DND-41 (cell line): ENCODE results near the gene VPS4B.

ENCODE experiments used
- ATAC-seq: fragments of 200-7000 bp; cut with Tn5 transposase; 3 replicates; pipeline ENCODE4 v1.9.1; 2021; ENCODE audit warnings: low read depth; ENCODE audit not compliant: insufficient read depth
- DNase-seq: peaks from one replicate; pipeline ENCODE4 v3.0.0-alpha.2; 2020
- H2AFZ ChIP-seq: 2 replicates; pipeline ENCODE4 v1.6.0; 2012; ENCODE audit warnings: low read depth, low read length
- H3K27ac ChIP-seq: 2 replicates; pipeline ENCODE4 v1.5.1; 2012; ENCODE audit warnings: low read length, inconsistent platforms
- H3K27me3 ChIP-seq: fragments of 200-600 bp; sonication (generic); 2 replicates; pipeline ENCODE4 v1.6.0; 2012; ENCODE audit warnings: low read length, mild to moderate bottlenecking, inconsistent platforms; ENCODE audit not compliant: insufficient read depth, poor library complexity
- H3K36me3 ChIP-seq: 2 replicates; pipeline ENCODE4 v1.5.1; 2012; ENCODE audit warnings: low read length, inconsistent platforms; ENCODE audit not compliant: insufficient read depth
- H3K4me1 ChIP-seq: 2 replicates; pipeline ENCODE4 v1.5.1; 2012; ENCODE audit warnings: mild to moderate bottlenecking, low read length; ENCODE audit not compliant: insufficient read depth
- H3K4me2 ChIP-seq: 2 replicates; pipeline ENCODE4 v1.6.0; 2012; ENCODE audit warnings: mild to moderate bottlenecking, moderate library complexity, low read length, inconsistent platforms; ENCODE audit not compliant: insufficient read depth
- H3K4me3 ChIP-seq, 2 experiments: fragments of 200-600 bp in 1 of 2; shearing (Covaris generic) in 1 of 2; 2 replicates each; pipeline ENCODE4 v1.5.1; 2012 to 2016; ENCODE audit warnings: inconsistent platforms in 2 of 2, low read length in 2 of 2, mild to moderate bottlenecking in 2 of 2, low read depth in 1 of 2, moderate library complexity in 1 of 2
- H3K79me2 ChIP-seq: 2 replicates; pipeline ENCODE4 v1.6.0; 2012; ENCODE audit warnings: low read length, inconsistent platforms; ENCODE audit not compliant: insufficient read depth
- H3K9ac ChIP-seq: 2 replicates; pipeline ENCODE4 v1.6.0; 2012; ENCODE audit warnings: low read depth, mild to moderate bottlenecking, inconsistent platforms, low read length, moderate library complexity
- H3K9me3 ChIP-seq: 2 replicates; pipeline ENCODE4 v1.5.1; 2012; ENCODE audit warnings: low read length, moderate library complexity, mild to moderate bottlenecking, inconsistent platforms; ENCODE audit not compliant: insufficient read depth, severe bottlenecking
- H4K20me1 ChIP-seq: 2 replicates; pipeline ENCODE4 v1.6.0; 2012; ENCODE audit warnings: low read length; ENCODE audit not compliant: insufficient read depth
- CTCF ChIP-seq: IDR thresholded peaks from 2 replicates; pipeline ENCODE4 v1.5.1; 2012; ENCODE audit warnings: borderline replicate concordance, low read length, moderate library complexity, mild to moderate bottlenecking; ENCODE audit not compliant: poor library complexity, severe bottlenecking; ENCODE audit errors: extremely low read depth
- EZH2 ChIP-seq: IDR thresholded peaks from 3 replicates; pipeline ENCODE4 v1.6.1; 2012; ENCODE audit warnings: borderline replicate concordance, low read depth, mild to moderate bottlenecking, moderate library complexity, low read length, inconsistent platforms; ENCODE audit not compliant: severe bottlenecking

The VPS4B gene

DNA sequence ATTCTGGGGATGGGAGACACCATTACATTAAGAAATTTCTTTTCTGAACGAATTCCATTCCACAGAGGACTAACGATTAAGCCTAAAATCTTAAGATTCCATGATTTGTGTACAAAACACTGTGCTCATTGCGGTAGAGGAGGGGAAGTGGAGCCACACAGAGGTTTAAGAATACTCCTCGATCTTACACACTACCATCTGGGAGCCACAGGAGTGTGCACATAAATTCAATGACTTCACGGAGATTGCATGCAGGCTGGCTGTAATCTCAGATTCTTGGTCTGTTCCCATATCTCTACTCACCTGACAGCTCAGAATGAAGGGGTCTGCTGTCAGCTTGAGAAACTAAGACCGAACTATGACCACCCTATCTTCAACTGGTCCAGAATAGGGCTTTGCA is 762 bp downstream of the VPS4B start:
- TF ChIP-seq CTCF = no peak
- no peak for TF ChIP-seq EZH2
- Histone ChIP-seq H4K20me1 (peaks cover 24% of the 10 kb centered on the region), H3K9ac (peak overlapping the region; percentile 68), H3K27me3 (no peaks in the 10 kb centered on the region), H3K36me3 (peaks cover 32% of the 10 kb centered on the region), H3K79me2 (peaks cover 57% of the 10 kb centered on the region), H3K4me3 (peak overlapping the region; percentile 90 to 93), H2AFZ (peak overlapping the region; percentile 90; the same call in 1 of the 2 replicates), H3K9me3 (no peaks in the 10 kb centered on the region), H3K27ac (peak overlapping the region; percentile 93), H3K4me2 (peak overlapping the region; percentile 97), H3K4me1 (peaks cover 30% of the 10 kb centered on the region)
- no peak for DNase-seq
- ATAC-seq = no peak

- Histone ChIP-seq H3K9ac (no peak overlapping the region), H3K4me3 (no peak overlapping the region), H3K36me3 (peaks cover 65% of the 10 kb centered on the region), H4K20me1 (peaks cover 24% of the 10 kb centered on the region; the same call in 1 of the 2 replicates), H3K4me1 (no peaks in the 10 kb centered on the region), H3K27me3 (no peaks in the 10 kb centered on the region), H2AFZ (no peak overlapping the region), H3K9me3 (no peaks in the 10 kb centered on the region), H3K27ac (no peak overlapping the region), H3K79me2 (peaks cover 58% of the 10 kb centered on the region), H3K4me2 (no peak overlapping the region)
- TF ChIP-seq EZH2 = no peak
- TF ChIP-seq CTCF = no peak
- DNase-seq = no peak
- ATAC-seq = no peak
Measured at GRCh38 chr18:63412953-63413352, 9.3 kb downstream of the VPS4B start.

DNA sequence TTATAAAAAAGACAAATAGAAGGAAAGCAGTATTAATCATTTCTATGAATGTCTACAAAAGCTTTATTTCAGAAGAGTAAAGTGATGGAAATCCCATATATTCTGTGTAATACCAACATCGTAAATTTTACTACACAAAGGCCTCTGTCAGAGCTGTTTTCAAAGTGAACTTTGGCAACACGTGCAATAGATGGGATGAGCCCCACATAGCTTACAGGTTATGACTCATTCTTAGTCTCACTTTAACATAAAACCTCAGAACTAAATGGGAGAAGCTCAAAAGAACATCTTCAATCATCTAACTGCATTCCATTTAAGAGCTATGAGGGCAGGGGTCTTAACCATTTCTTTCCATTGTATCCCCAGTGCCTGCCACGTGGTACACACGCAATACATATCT is 11.5 kb downstream of the VPS4B start:
- no peak for ATAC-seq
- DNase-seq = no peak
- no peak overlapping the region for H3K4me3 ChIP-seq

More for the DNA sequence above, 11.5 kb downstream of the VPS4B start:
- no peak overlapping the region for H3K4me2 ChIP-seq
- H3K4me1 ChIP-seq = no peaks in the 10 kb centered on the region
- H3K9me3 ChIP-seq = no peaks in the 10 kb centered on the region
- TF ChIP-seq EZH2 = no peak
- TF ChIP-seq CTCF = no peak
- no peaks in the 10 kb centered on the region for H3K27me3 ChIP-seq
- no peak overlapping the region for H2AFZ ChIP-seq
- H4K20me1 ChIP-seq = peaks cover 10% of the 10 kb centered on the region; the same call in 1 of the 2 replicates
- no peak overlapping the region for H3K9ac ChIP-seq
- H3K27ac ChIP-seq = no peak overlapping the region
- peaks cover 62% of the 10 kb centered on the region for H3K36me3 ChIP-seq
- peaks cover 43% of the 10 kb centered on the region for H3K79me2 ChIP-seq
